SU-DHL-6 (cell line): Measurements from ENCODE around the gene PADI4.

Source experiments
- H2AFZ ChIP-seq: fragments of 200-600 bp; sonication (generic); 2 replicates; pipeline ENCODE4 v1.6.1; 2014; ENCODE audit warnings: low read depth, mild to moderate bottlenecking, moderate library complexity, mixed read lengths, antibody characterized with exemption, low read length; ENCODE audit not compliant: severe bottlenecking
- H3F3A ChIP-seq: fragments of 200-600 bp; shearing (Covaris generic); 2 replicates; pipeline ENCODE4 v1.6.0; 2016; ENCODE audit warnings: antibody characterized with exemption, mild to moderate bottlenecking; ENCODE audit not compliant: insufficient read depth
- H3K27ac ChIP-seq: fragments of 200-600 bp; sonication (generic); 2 replicates; pipeline ENCODE4 v1.5.1; 2016; ENCODE audit warnings: low read depth, mild to moderate bottlenecking, low read length, moderate library complexity, mixed read lengths
- H3K27me3 ChIP-seq: fragments of 200-600 bp; sonication (generic), shearing (Covaris generic); 2 replicates; pipeline ENCODE4 v1.6.0; 2014; ENCODE audit warnings: mild to moderate bottlenecking, low read length
- H3K36me3 ChIP-seq: fragments of 200-600 bp; sonication (generic); 2 replicates; pipeline ENCODE4 v1.6.1; 2014; ENCODE audit warnings: mild to moderate bottlenecking, low read length, mixed read lengths
- H3K4me2 ChIP-seq: fragments of 300-600, 200-600 bp; shearing (Covaris generic), sonication (generic); 2 replicates; pipeline ENCODE4 v1.6.0; 2014; ENCODE audit warnings: low read length, low read depth, mild to moderate bottlenecking; ENCODE audit not compliant: poor library complexity, severe bottlenecking
- H3K4me3 ChIP-seq: fragments of 200-600 bp; sonication (generic); 2 replicates; pipeline ENCODE4 v1.5.1; 2014; ENCODE audit warnings: antibody characterized with exemption, low read length, mild to moderate bottlenecking, mixed read lengths; ENCODE audit not compliant: insufficient read depth, poor library complexity, severe bottlenecking
- H3K79me2 ChIP-seq: fragments of 200-600 bp; sonication (generic); 2 replicates; pipeline ENCODE4 v1.6.1; 2014; ENCODE audit warnings: mild to moderate bottlenecking, low read length, moderate library complexity; ENCODE audit not compliant: insufficient read depth
- H3K9ac ChIP-seq: fragments of 200-600 bp; sonication (generic); 2 replicates; pipeline ENCODE4 v1.7.0; 2014; ENCODE audit warnings: mild to moderate bottlenecking, low read length
- H3K9me2 ChIP-seq: fragments of 200-600 bp; sonication (generic); replicated peaks from 2 replicates; pipeline ENCODE4 v1.6.1; 2014; ENCODE audit warnings: low read length; ENCODE audit not compliant: insufficient read depth
- H3K9me3 ChIP-seq: fragments of 200-600 bp; sonication (generic); 2 replicates; pipeline ENCODE4 v1.6.1; 2014; ENCODE audit warnings: low read length, mixed read lengths; ENCODE audit not compliant: insufficient read depth
- H4K20me1 ChIP-seq: fragments of 200-600 bp; sonication (generic); 2 replicates; pipeline ENCODE4 v1.6.1; 2014; ENCODE audit warnings: low read depth, mild to moderate bottlenecking, antibody characterized with exemption, low read length, moderate library complexity, mixed read lengths
- EZH2phosphoT487 ChIP-seq: fragments of 200-600 bp; sonication (generic), shearing (Covaris generic); conservative IDR thresholded peaks from 2 replicates; pipeline ENCODE4 v1.6.1; 2018; ENCODE audit warnings: mild to moderate bottlenecking, antibody characterized with exemption, low read length, moderate library complexity, mixed read lengths
- TF ChIP-seq, protein P1 (sequence below): fragments of 200-600 bp; sonication (generic); IDR thresholded peaks from one replicate; pipeline ENCODE4 v1.5.1; 2017; ENCODE audit warnings: antibody characterized with exemption, mild to moderate bottlenecking, low read length, moderate library complexity; ENCODE audit not compliant: insufficient read depth, poor library complexity, severe bottlenecking

The PADI4 gene

DNA sequence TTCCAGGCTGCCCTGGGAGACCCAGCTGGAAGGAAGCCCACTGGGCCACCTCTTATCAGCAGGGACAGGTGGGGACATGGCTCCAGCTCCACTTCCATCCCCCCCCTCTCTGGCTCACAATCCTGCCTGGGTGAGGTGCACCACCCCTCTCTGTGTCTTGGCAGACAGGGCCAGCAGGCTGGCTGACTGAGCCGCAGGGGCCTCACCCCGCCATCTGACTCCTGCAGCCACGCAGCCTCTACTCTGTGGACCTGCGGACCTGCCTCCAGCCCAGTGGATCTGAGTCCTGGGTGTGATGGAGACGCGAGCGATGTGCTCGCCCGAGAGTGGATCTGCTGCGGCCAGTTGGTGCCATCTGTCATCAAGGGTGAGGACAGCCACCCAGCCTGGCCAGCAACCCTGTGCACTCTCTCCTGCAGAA, 101.4 kb downstream of the PADI4 start:
- TF ChIP-seq EZH2phosphoT487: no peak
- TF ChIP-seq, protein P1, sequence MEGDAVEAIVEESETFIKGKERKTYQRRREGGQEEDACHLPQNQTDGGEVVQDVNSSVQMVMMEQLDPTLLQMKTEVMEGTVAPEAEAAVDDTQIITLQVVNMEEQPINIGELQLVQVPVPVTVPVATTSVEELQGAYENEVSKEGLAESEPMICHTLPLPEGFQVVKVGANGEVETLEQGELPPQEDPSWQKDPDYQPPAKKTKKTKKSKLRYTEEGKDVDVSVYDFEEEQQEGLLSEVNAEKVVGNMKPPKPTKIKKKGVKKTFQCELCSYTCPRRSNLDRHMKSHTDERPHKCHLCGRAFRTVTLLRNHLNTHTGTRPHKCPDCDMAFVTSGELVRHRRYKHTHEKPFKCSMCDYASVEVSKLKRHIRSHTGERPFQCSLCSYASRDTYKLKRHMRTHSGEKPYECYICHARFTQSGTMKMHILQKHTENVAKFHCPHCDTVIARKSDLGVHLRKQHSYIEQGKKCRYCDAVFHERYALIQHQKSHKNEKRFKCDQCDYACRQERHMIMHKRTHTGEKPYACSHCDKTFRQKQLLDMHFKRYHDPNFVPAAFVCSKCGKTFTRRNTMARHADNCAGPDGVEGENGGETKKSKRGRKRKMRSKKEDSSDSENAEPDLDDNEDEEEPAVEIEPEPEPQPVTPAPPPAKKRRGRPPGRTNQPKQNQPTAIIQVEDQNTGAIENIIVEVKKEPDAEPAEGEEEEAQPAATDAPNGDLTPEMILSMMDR: no peak
- Histone ChIP-seq H3K4me3 (no peak overlapping the region), H3K9me3 (no peaks in the 10 kb centered on the region), H3K27ac (no peak overlapping the region), H3F3A (no peaks in the 10 kb centered on the region), H3K9me2 (no peaks in the 10 kb centered on the region), H2AFZ (no peak overlapping the region), H3K79me2 (no peaks in the 10 kb centered on the region), H3K9ac (no peak overlapping the region), H3K4me2 (no peak overlapping the region), H3K36me3 (peaks cover 20% of the 10 kb centered on the region; the same call in 1 of the 2 replicates), H3K27me3 (no peaks in the 10 kb centered on the region), H4K20me1 (peaks cover 4% of the 10 kb centered on the region; the same call in 1 of the 2 replicates)

DNA sequence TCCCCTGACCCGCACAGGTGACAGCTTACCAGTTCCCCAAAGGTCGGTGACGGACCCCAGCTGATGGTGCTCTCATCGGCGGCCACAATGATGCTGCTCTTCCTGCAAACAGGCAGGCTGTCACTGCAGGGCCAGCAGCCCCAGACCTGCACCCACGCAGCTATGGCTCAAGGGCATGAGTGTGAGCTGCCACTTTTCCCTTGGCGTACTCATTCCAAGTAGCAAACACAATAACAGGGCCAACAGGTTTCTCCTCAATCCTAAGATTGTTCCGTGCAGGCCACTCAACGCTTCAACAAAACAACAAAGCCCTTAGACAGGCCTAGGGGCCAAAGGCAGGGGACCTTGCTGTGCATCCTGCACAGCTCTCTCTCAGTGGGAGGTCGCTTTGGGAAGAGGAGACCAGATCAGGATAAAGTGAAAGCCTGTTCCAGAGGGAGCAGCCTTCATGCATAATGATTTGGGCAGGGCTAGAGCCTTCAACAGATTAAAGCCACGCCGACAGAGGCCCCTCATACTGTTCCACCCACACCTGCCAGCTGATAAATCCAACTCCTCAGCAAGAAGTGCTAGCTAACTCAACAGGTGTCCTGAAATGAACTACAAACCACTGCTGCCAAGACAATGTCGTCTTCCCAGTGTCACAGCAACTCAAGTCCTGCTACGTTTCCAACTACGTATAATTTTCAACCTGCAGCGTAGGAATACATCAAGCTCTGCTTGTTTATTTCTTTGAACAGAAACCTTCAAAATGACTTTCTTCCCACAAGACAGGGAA, 104.3 kb downstream of the PADI4 start:
- H2AFZ ChIP-seq: no peak overlapping the region
- TF ChIP-seq, protein P1: no peak
- no peak for TF ChIP-seq EZH2phosphoT487
- no peaks in the 10 kb centered on the region for H3K27me3 ChIP-seq
- no peaks in the 10 kb centered on the region for H3K79me2 ChIP-seq
- H3F3A ChIP-seq: no peaks in the 10 kb centered on the region
- H3K27ac ChIP-seq: no peak overlapping the region
- no peak overlapping the region for H3K4me2 ChIP-seq
- no peak overlapping the region for H3K4me3 ChIP-seq
- no peaks in the 10 kb centered on the region for H3K9me3 ChIP-seq
- H3K9ac ChIP-seq: no peak overlapping the region
- H3K36me3 ChIP-seq: peaks cover 41% of the 10 kb centered on the region; the same call in 1 of the 2 replicates
- peaks cover 4% of the 10 kb centered on the region; the same call in 1 of the 2 replicates for H4K20me1 ChIP-seq
- no peaks in the 10 kb centered on the region for H3K9me2 ChIP-seq
